Activated CD8-positive, alpha-beta memory T cell treated with anti-CD3 and anti-CD28 coated beads for 36 hours (primary cell): ENCODE measurements around the gene MSL1. TPM values are rescaled to one million over a fixed set of nuclear protein-coding genes. Genes with fewer than 3 reads are reported as not detected.

Experiments
- CTCF ChIA-PET: fragments of 350-600 bp; sonication (Branson Sonifier 250); formaldehyde crosslinking; loops from one replicate; lab custom pipeline; 2021; ENCODE audit warnings: antibody characterized with exemption; lab: Charles Lee
- POLR2A ChIA-PET: fragments of 350-600 bp; sonication (Branson Sonifier 250); formaldehyde crosslinking; loops from one replicate; lab custom pipeline; 2021; ENCODE audit warnings: antibody characterized with exemption; lab: Charles Lee
- total RNA-seq, 2 experiments: library from RNA; stranded (reverse); gene quantifications; one replicate each; pipeline ENCODE4 v1.2.3, GENCODE V29; 2021

MSL1 gene
- total RNA-seq, 2 experiments from 2014 or later, result 80.5 to 84.8 TPM

GRCh38 chr17:40176754-40177110 lies 55.0 kb downstream of the MSL1 start:
- POLR2A ChIA-PET, result interaction anchor here (0.6 to 0.8 kb wide), 2 partner anchors 9 to 38 kb away, joined by 3 read pairs; no protein-coding TSS in a partner anchor

GRCh38 chr17:40177275-40177874 lies 55.6 kb downstream of the MSL1 start, which contains the start of gene RAPGEFL1:
Gene RAPGEFL1 (plus strand): TSS chr17:40177470. CDS start chr17:40177862, 392 bp downstream.
- POLR2A ChIA-PET, result no interaction called here
- CTCF ChIA-PET, result interaction anchor here (0.9 to 3.0 kb wide), 4 partner anchors 13 to 68 kb away, joined by 3 to 17 read pairs (median 6); no protein-coding TSS in a partner anchor

More at GRCh38 chr17:40176754-40177110, 55.0 kb downstream of the MSL1 start:
- CTCF ChIA-PET, result interaction anchor here (0.6 to 1.8 kb wide), 3 partner anchors 14 to 163 kb away, joined by 3 to 6 read pairs (median 5); no protein-coding TSS in a partner anchor

DNA sequence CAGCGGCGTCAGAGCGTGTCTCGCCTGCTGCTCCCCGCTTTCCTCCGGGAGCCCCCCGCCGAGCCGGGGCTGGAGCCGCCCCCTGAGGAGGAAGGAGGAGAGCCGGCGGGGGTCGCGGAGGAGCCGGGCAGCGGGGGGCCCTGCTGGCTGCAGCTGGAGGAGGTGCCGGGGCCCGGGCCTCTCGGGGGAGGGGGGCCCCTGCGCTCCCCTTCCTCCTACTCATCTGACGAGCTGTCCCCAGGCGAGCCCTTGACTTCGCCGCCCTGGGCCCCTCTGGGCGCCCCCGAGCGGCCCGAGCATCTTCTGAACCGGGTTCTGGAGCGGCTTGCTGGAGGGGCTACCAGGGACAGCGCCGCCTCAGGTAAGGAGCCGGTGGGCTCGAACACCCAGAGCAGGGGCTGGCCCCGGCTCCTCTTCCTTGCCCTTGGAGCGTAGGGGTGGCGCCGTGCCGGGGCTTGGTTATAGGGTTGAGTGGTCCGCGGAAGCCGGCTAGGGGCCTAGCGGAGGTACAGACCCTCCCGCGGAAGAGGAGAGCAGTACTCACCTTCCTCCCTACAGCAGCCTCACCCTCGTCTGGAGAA lies 56.3 kb downstream of the MSL1 start:
- POLR2A ChIA-PET, result interaction anchor here (0.5 to 1.2 kb wide), 2 partner anchors 65 to 140 kb away, joined by 3 to 4 read pairs; no protein-coding TSS in a partner anchor
- CTCF ChIA-PET, result interaction anchor here (1.1 to 3.0 kb wide), 4 partner anchors 13 to 69 kb away, joined by 3 to 17 read pairs (median 4); no protein-coding TSS in a partner anchor

GRCh38 chr17:40178660-40179059 lies 56.9 kb downstream of the MSL1 start:
- POLR2A ChIA-PET, result interaction anchor here (0.5 to 1.2 kb wide), 2 partner anchors 66 to 140 kb away, joined by 3 to 4 read pairs; no protein-coding TSS in a partner anchor
- CTCF ChIA-PET, result interaction anchor here (1.1 to 3.0 kb wide), 5 partner anchors 12 to 70 kb away, joined by 3 to 17 read pairs (median 5); no protein-coding TSS in a partner anchor

DNA sequence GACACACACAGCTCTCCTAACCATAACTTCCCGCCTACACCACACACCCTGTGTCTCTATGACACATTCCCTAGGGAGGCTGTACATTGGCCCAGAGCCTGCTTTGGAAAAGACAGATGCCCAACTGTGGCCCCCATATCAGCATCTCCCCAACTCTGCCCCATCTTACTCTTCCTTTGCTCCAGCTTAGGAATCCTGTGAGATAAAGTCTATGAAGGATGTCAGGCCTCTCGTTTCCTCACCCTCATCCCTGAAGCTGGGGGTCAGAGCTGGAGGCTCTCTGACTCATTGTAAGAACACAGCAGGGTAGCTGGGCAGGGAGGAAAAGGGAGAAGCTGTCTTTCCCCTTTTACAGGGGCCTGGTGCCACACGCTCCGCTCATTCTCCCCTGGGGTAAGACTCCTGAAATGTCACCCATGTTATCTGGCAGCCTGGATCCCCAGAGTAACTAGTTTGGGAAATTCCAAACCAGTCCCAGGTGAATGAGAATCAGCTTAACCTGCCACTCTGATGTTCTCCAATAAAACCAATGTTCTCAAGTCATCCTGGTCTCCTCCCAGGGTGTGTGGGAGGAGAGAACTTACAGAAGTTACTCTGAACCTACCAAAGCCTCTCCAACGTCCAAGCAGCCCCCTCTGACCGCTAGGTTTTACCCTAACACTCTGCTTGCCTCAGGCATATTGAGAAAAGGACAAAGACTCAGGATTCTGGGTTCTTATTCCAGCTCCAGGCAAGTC lies 58.3 kb downstream of the MSL1 start:
- ChIA-PET CTCF (interaction anchor here (1.7 to 3.0 kb wide), 3 partner anchors 11 to 22 kb away, joined by 5 to 17 read pairs (median 7); no protein-coding TSS in a partner anchor), POLR2A (no interaction called here)

DNA sequence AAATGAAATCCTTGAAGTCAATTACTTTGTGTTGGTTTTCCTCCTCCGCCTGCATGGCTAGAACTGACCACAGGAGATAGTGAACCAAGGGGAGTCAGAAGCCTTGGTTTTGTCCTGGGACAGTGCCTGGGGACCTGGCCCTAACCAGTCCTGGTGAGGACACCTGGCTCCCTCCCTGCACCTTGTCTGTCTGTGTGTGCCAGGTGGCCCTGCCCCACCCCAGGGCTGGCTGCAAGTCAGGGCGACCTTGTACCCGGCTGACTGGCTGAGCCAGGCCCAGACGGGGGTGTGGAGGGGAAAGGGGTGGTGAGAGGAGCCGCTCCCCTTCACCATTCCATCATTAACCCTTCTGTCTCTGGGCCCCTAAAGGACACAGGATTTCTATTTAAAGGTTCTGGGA lies 58.9 kb downstream of the MSL1 start:
- CTCF ChIA-PET, result interaction anchor here (1.7 to 3.0 kb wide), 2 partner anchors 10 to 21 kb away, joined by 7 to 17 read pairs; no protein-coding TSS in a partner anchor
- POLR2A ChIA-PET, result no interaction called here

- ChIA-PET POLR2A (no interaction called here), CTCF (interaction anchor here (2.4 kb wide), 1 partner anchor 10 kb away, joined by 7 read pairs; no protein-coding TSS in a partner anchor)
Measured at GRCh38 chr17:40181205-40181604, 59.4 kb downstream of the MSL1 start.

DNA sequence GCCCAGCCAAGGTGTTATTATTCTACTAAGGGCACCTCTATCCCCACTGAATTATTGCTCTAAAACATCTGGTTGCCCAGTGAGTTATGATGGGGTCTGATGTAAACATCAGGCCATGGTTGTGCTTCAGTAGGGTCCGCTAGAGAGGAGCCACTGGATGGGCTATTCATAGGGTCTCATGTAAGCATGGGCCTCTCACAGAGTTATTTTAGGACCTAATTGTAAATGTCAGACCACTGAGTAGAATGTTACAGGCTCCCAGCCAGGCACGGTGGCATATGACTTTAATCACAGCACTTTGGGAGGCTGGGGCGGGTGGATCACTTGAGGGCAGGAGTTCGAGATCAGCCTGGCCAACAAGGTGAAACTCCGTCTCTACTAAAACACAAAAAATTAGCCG lies 60.8 kb downstream of the MSL1 start:
- ChIA-PET POLR2A (no interaction called here), CTCF (interaction anchor here (1.1 to 2.4 kb wide), 2 partner anchors 9 to 19 kb away, joined by 3 to 7 read pairs; no protein-coding TSS in a partner anchor)

Other genes with a start within 250 kb of the MSL1 start
- 10 to 100 TPM; 12.0 to 13.4 TPM for gene GSDMB, start 203.3 kb upstream of the MSL1 start, total RNA-seq
- gene ORMDL3, start 194.4 kb upstream of the MSL1 start, total RNA-seq, result 10 to 100 TPM; 57.2 to 58.2 TPM
- gene LRRC3C, start 194.2 kb upstream of the MSL1 start, total RNA-seq, result not detected
- under 1 TPM; 0.08 to 0.10 TPM for gene GSDMA, start 159.0 kb upstream of the MSL1 start, total RNA-seq
- 100 to 1,000 TPM; 193 to 197 TPM for gene PSMD3, start 141.2 kb upstream of the MSL1 start, total RNA-seq
- not detected for gene CSF3, start 106.5 kb upstream of the MSL1 start, total RNA-seq
- 100 to 1,000 TPM; 115 to 121 TPM for gene MED24, start 67.6 kb upstream of the MSL1 start, total RNA-seq
- gene THRA, start 59.0 kb upstream of the MSL1 start, total RNA-seq, result 10 to 100 TPM; 11.6 to 12.6 TPM
- 1 to 10 TPM; 7.7 to 8.3 TPM for gene NR1D1, start 21.4 kb upstream of the MSL1 start, total RNA-seq
- gene CASC3, start 18.6 kb downstream of the MSL1 start, total RNA-seq, result 10 to 100 TPM; 87.3 to 89.1 TPM
- gene RAPGEFL1, start 55.5 kb downstream of the MSL1 start, total RNA-seq, result 1 to 10 TPM; 5.1 to 5.4 TPM
- gene WIPF2, start 97.3 kb downstream of the MSL1 start, total RNA-seq, result 10 to 100 TPM; 18.9 to 20.4 TPM
- gene CDC6, start 165.9 kb downstream of the MSL1 start, total RNA-seq, result 100 to 1,000 TPM; 121 to 127 TPM
- 10 to 100 TPM; 28.6 to 29.7 TPM for gene RARA, start 187.2 kb downstream of the MSL1 start, total RNA-seq
- gene GJD3, start 242.8 kb downstream of the MSL1 start, total RNA-seq, result not detected